MM.1S (cell line): Measurements from ENCODE around the gene DNAL4.

Source experiments
- EZH2 ChIP-seq: fragments of 300-600 bp; sonication (generic); optimal IDR thresholded peaks from 2 replicates; pipeline ENCODE3; 2017; ENCODE audit warnings: low read depth, mild to moderate bottlenecking, antibody characterized with exemption, low read length, mixed read lengths
- EZH2phosphoT487 ChIP-seq: fragments of 300-600 bp; sonication (generic); IDR thresholded peaks from 2 replicates; pipeline ENCODE4 v1.6.1; 2018; ENCODE audit warnings: antibody characterized with exemption, low read length
- TF ChIP-seq, protein P1 (sequence below): fragments of 300-600 bp; sonication (generic); IDR thresholded peaks from 2 replicates; pipeline ENCODE4 v1.5.1; 2016; ENCODE audit warnings: antibody characterized with exemption, low read length, mixed read lengths

DNA sequence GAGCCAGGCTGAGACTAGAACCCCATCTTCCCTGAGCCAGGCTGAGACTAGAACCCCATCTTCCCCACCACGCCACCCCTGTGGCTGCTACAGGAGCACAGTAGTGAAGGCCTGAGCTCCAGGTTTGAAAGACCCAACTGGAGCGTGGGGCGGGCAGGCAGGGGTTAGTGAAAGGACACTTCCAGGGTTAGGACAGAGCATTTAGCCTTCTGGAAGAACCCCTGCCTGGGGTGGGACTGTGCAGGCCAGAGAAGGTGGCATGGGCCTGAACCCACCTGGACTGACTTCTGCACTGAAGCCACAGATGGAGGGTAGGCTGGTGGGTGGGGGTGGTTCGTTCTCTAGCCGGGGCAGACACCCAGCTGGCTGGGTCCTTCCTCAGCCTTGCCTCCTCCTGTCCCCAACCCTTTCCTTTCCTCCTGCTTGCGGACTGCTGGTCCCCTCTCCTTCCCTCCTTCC is 62.2 kb downstream of the DNAL4 start:
- no peak for TF ChIP-seq EZH2
- TF ChIP-seq, protein P1, sequence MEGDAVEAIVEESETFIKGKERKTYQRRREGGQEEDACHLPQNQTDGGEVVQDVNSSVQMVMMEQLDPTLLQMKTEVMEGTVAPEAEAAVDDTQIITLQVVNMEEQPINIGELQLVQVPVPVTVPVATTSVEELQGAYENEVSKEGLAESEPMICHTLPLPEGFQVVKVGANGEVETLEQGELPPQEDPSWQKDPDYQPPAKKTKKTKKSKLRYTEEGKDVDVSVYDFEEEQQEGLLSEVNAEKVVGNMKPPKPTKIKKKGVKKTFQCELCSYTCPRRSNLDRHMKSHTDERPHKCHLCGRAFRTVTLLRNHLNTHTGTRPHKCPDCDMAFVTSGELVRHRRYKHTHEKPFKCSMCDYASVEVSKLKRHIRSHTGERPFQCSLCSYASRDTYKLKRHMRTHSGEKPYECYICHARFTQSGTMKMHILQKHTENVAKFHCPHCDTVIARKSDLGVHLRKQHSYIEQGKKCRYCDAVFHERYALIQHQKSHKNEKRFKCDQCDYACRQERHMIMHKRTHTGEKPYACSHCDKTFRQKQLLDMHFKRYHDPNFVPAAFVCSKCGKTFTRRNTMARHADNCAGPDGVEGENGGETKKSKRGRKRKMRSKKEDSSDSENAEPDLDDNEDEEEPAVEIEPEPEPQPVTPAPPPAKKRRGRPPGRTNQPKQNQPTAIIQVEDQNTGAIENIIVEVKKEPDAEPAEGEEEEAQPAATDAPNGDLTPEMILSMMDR = no peak
- TF ChIP-seq EZH2phosphoT487 = no peak
